Panc1 (cell line): Measurements from ENCODE around the gene CHTF18. TPM values are rescaled to one million over a fixed set of nuclear protein-coding genes. Genes with fewer than 3 reads are reported as not detected.

Experiments
- ATAC-seq: fragments of 200-7000 bp; cut with Tn5 transposase; 2 replicates; pipeline ENCODE4 v1.9.1; 2020; ENCODE audit warnings: mild to moderate bottlenecking, moderate library complexity
- BruUV-seq: library from RNA; stranded (reverse); fragments of 400-500 nt; replicated peaks from 2 replicates; lab custom pipeline; 2021; lab: Mats Ljungman, UMichigan
- CTCF ChIA-PET: fragments of 300-600 bp; sonication (Branson Sonifier 250); formaldehyde crosslinking; loops from one replicate; lab custom pipeline; 2022; ENCODE audit warnings: antibody characterized with exemption; lab: Charles Lee
- POLR2A ChIA-PET: fragments of 300-600 bp; sonication (Branson Sonifier 250); formaldehyde crosslinking; loops from one replicate; lab custom pipeline; 2022; ENCODE audit warnings: antibody characterized with exemption; lab: Charles Lee
- DNase-seq: peaks from one replicate; pipeline ENCODE4 v3.0.0-alpha.2; 2010; ENCODE audit warnings: low read depth, low spot score
- H3K27ac ChIP-seq: 2 replicates; pipeline ENCODE4 v1.5.1; 2011; ENCODE audit warnings: mild to moderate bottlenecking, low read length, inconsistent platforms
- H3K27me3 ChIP-seq: fragments of 200-500 bp; sonication (Bioruptor generic); 2 replicates; pipeline ENCODE4 v1.6.0; 2014; ENCODE audit warnings: low read length, inconsistent platforms; ENCODE audit not compliant: control insufficient read depth, insufficient read depth
- H3K36me3 ChIP-seq: fragments of 200-500 bp; sonication (Bioruptor generic); 2 replicates; pipeline ENCODE4 v1.5.1; 2014; ENCODE audit warnings: inconsistent platforms, mild to moderate bottlenecking, low read length, moderate library complexity; ENCODE audit not compliant: control insufficient read depth, insufficient read depth
- H3K4me1 ChIP-seq: 2 replicates; pipeline ENCODE4 v1.5.1; 2011; ENCODE audit warnings: inconsistent platforms, mild to moderate bottlenecking, low read length, moderate library complexity; ENCODE audit not compliant: control insufficient read depth, insufficient read depth
- H3K4me3 ChIP-seq, 2 experiments: 2 replicates each; pipeline ENCODE4 v1.5.1; 2011 to 2012; ENCODE audit warnings: low read depth in 2 of 2, low read length in 2 of 2, mild to moderate bottlenecking in 2 of 2, inconsistent platforms in 1 of 2, moderate library complexity in 1 of 2
- H3K9me3 ChIP-seq: fragments of 200-500 bp; sonication (Bioruptor generic); 2 replicates; pipeline ENCODE4 v1.5.1; 2014; ENCODE audit warnings: low read depth, mild to moderate bottlenecking, inconsistent platforms, low read length, moderate library complexity; ENCODE audit not compliant: control insufficient read depth, insufficient read depth
- POLR2AphosphoS5 ChIP-seq: IDR thresholded peaks from 2 replicates; pipeline ENCODE4 v1.6.1; 2012; ENCODE audit warnings: mild to moderate bottlenecking, low read depth, low read length, moderate library complexity
- SIN3A ChIP-seq: IDR thresholded peaks from 2 replicates; pipeline ENCODE4 v1.6.1; 2012; ENCODE audit warnings: low read depth, mild to moderate bottlenecking, low read length, moderate library complexity, borderline replicate concordance; ENCODE audit not compliant: insufficient read depth
- TCF7L2 ChIP-seq: IDR thresholded peaks from 2 replicates; pipeline ENCODE4 v1.6.1; 2011; ENCODE audit warnings: mild to moderate bottlenecking, low read depth, low read length, inconsistent platforms
- in situ Hi-C: cut with HindIII; loops from 2 replicates; pipeline ENCODE4 v1.10.0; 2016; ENCODE audit warnings: low sequenced_read_pairs, low pct_unique_long_range_greater_than_20kb
- intact Hi-C: fragments of 100-400 bp; cut with micrococcal nuclease; formaldehyde crosslinking; loops from one replicate; pipeline ENCODE4 v1.10.0; 2022; ENCODE audit not compliant: unreplicated experiment
- total RNA-seq: library from RNA; stranded (reverse); gene quantifications from one replicate; pipeline ENCODE4 v1.2.1, GENCODE V29; 2021; ENCODE audit not compliant: unreplicated experiment
- TF ChIP-seq, protein P1 (sequence below): fragments of 450-650 bp; IDR thresholded peaks from 2 replicates; pipeline ENCODE4 v1.5.1; 2017; ENCODE audit warnings: mild to moderate bottlenecking
- TF ChIP-seq, protein P2 (sequence below), 2 experiments: IDR thresholded peaks; 2 replicates each; pipeline ENCODE4 v1.6.1; 2011 to 2012; ENCODE audit warnings: low read depth in 2 of 2, control low read depth in 1 of 2, low read length in 1 of 2, mild to moderate bottlenecking in 1 of 2, moderate library complexity in 1 of 2; ENCODE audit not compliant: insufficient read depth in 1 of 2

The CHTF18 gene
- total RNA-seq, 1 experiment from 2014 or later = 118 TPM

DNA sequence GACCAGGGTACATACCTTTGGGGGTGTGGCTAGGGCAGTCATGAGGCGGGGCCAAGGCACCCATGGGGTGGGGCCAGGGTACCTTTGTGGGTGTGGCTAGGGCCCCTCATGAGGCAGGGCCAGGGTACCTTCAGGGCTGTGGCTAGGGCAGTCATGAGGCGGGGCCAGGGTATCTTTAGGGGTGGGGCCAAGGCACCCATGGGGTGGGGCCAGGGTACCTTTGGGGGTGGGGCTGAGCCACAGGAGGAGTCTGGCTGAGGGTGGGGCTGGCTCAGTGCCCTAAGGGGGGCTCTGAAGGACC is 8.7 kb downstream of the CHTF18 start:
- intact Hi-C loops (no loop called here), in situ Hi-C loops (no loop called here)
- BruUV-seq = no TSS peak
- ATAC-seq = no peak
- Histone ChIP-seq H3K36me3 (no peaks in the 10 kb centered on the region), H3K9me3 (no peaks in the 10 kb centered on the region), H3K4me3 (no peak overlapping the region), H3K27ac (no peak overlapping the region), H3K4me1 (peaks cover 33% of the 10 kb centered on the region), H3K27me3 (no peaks in the 10 kb centered on the region)
- ChIA-PET CTCF (no interaction called here), POLR2A (no interaction called here)
- DNase-seq = no peak
- TF ChIP-seq, protein P1, sequence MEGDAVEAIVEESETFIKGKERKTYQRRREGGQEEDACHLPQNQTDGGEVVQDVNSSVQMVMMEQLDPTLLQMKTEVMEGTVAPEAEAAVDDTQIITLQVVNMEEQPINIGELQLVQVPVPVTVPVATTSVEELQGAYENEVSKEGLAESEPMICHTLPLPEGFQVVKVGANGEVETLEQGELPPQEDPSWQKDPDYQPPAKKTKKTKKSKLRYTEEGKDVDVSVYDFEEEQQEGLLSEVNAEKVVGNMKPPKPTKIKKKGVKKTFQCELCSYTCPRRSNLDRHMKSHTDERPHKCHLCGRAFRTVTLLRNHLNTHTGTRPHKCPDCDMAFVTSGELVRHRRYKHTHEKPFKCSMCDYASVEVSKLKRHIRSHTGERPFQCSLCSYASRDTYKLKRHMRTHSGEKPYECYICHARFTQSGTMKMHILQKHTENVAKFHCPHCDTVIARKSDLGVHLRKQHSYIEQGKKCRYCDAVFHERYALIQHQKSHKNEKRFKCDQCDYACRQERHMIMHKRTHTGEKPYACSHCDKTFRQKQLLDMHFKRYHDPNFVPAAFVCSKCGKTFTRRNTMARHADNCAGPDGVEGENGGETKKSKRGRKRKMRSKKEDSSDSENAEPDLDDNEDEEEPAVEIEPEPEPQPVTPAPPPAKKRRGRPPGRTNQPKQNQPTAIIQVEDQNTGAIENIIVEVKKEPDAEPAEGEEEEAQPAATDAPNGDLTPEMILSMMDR = no peak
- TF ChIP-seq, protein P2, sequence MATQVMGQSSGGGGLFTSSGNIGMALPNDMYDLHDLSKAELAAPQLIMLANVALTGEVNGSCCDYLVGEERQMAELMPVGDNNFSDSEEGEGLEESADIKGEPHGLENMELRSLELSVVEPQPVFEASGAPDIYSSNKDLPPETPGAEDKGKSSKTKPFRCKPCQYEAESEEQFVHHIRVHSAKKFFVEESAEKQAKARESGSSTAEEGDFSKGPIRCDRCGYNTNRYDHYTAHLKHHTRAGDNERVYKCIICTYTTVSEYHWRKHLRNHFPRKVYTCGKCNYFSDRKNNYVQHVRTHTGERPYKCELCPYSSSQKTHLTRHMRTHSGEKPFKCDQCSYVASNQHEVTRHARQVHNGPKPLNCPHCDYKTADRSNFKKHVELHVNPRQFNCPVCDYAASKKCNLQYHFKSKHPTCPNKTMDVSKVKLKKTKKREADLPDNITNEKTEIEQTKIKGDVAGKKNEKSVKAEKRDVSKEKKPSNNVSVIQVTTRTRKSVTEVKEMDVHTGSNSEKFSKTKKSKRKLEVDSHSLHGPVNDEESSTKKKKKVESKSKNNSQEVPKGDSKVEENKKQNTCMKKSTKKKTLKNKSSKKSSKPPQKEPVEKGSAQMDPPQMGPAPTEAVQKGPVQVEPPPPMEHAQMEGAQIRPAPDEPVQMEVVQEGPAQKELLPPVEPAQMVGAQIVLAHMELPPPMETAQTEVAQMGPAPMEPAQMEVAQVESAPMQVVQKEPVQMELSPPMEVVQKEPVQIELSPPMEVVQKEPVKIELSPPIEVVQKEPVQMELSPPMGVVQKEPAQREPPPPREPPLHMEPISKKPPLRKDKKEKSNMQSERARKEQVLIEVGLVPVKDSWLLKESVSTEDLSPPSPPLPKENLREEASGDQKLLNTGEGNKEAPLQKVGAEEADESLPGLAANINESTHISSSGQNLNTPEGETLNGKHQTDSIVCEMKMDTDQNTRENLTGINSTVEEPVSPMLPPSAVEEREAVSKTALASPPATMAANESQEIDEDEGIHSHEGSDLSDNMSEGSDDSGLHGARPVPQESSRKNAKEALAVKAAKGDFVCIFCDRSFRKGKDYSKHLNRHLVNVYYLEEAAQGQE (IDR thresholded peaks at IDR 0.05; ENCODE audit: insufficient read depth in 1 of 2, low read depth in 2 of 2, low read length in 1 of 2) = no peak
- peak; percentile 33; the same call in 1 of the 2 replicates for TF ChIP-seq POLR2AphosphoS5

DNA sequence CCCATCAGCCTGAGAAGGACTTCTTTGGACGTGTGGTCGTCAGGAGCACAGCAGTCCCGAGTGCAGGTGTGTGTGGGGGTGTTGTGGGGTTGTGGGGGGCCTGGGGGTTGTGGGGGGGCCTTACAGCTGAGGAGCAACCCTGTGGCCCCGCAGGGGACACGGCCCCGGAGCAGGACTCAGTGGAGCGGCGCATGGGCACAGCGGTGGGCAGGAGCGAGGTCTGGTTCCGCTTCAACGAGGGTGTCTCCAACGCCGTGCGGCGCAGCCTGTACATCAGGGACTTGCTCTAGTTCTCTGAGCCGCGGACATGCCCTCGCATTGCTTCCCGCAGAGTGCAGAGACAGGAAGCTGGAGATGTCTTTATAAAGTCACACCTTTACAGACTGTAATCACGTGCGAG is 9.3 kb downstream of the CHTF18 start:
- CTCF ChIA-PET = no interaction called here
- Histone ChIP-seq H3K9me3 (no peaks in the 10 kb centered on the region), H3K36me3 (no peaks in the 10 kb centered on the region), H3K4me3 (no peak overlapping the region), H3K4me1 (peaks cover 33% of the 10 kb centered on the region), H3K27me3 (no peaks in the 10 kb centered on the region), H3K27ac (no peak overlapping the region)
- intact Hi-C loops (no loop called here), in situ Hi-C loops (no loop called here)
- ATAC-seq (no peak), DNase-seq (no peak)
- POLR2A ChIA-PET = interaction anchor here (0.6 kb wide), 1 partner anchor 377 kb away, joined by 5 read pairs; no protein-coding TSS in a partner anchor
- TF ChIP-seq, protein P1 = no peak
- TF ChIP-seq POLR2AphosphoS5 (no peak), TCF7L2 (no peak), SIN3A (no peak)
- TF ChIP-seq, protein P2 (IDR thresholded peaks at IDR 0.05; ENCODE audit: insufficient read depth in 1 of 2, low read depth in 2 of 2, low read length in 1 of 2) = no peak
- no TSS peak for BruUV-seq
